K562 (cell line): ENCODE measurements around the gene OR10X1. TPM values are rescaled to one million over a fixed set of nuclear protein-coding genes. Genes with fewer than 3 reads are reported as not detected.

ENCODE experiments used
- ATAC-seq: fragments of 200-7000 bp; cut with Tn5 transposase; 3 replicates; pipeline ENCODE4 v1.9.1; 2020; ENCODE audit warnings: moderate library complexity
- BruUV-seq: library from RNA; stranded (reverse); fragments of 400-500 nt; replicated peaks from 2 replicates; lab custom pipeline; 2021; lab: Mats Ljungman, UMichigan
- CTCF ChIA-PET: fragments of 300-600 bp; formaldehyde crosslinking; extraction: SDS; loops from one replicate; lab custom pipeline; 2021; ENCODE audit warnings: low intra/inter-chr PET ratio; lab: Yijun Ruan, JAX
- POLR2A ChIA-PET: fragments of 300-600, 350-650 bp; sonication (Branson Sonifier 250); formaldehyde crosslinking; extraction: SDS; loops from one replicate; lab custom pipeline; 2021; ENCODE audit warnings: antibody characterized with exemption, inconsistent platforms; lab: Yijun Ruan, JAX
- DNase-seq, 4 experiments: peaks; one replicate each; pipeline versions ENCODE4 v3.0.0 to v3.0.0-alpha.2; 2011 to 2018; ENCODE audit warnings: low spot score in 3 of 4, mixed read lengths in 3 of 4; ENCODE audit errors: extremely low read depth in 1 of 4
- FAIRE-seq: peaks from 2 replicates; lab custom pipeline; 2011; peaks lifted over from hg19 to GRCh38; lab: Jason Lieb, UNC
- H2AFZ ChIP-seq: 2 replicates; pipeline ENCODE4 v1.6.0; 2011; ENCODE audit warnings: low read depth, low read length, control low read depth, inconsistent platforms
- H3K27ac ChIP-seq: fragments of 200-600 bp; 3 replicates; pipeline ENCODE4 v1.8.0; 2011; ENCODE audit warnings: low read depth, mild to moderate bottlenecking, control low read depth, inconsistent platforms, low read length, moderate library complexity, mixed read lengths; ENCODE audit errors: extremely low read depth
- H3K27me3 ChIP-seq, 2 experiments: fragments of 300-600 bp in 1 of 2; 2 replicates in 1 of 2; 3 replicates in 1 of 2; pipeline versions ENCODE4 v1.6.0 to v1.8.0; 2011; ENCODE audit warnings: inconsistent platforms in 2 of 2, low read length in 2 of 2, mild to moderate bottlenecking in 1 of 2, mixed read lengths in 1 of 2, moderate library complexity in 1 of 2; ENCODE audit not compliant: control insufficient read depth in 2 of 2, insufficient read depth in 2 of 2
- H3K36me3 ChIP-seq: fragments of 300-600 bp; 3 replicates; pipeline ENCODE4 v1.8.0; 2011; ENCODE audit warnings: mild to moderate bottlenecking, low read length, inconsistent platforms; ENCODE audit not compliant: control insufficient read depth, insufficient read depth
- H3K4me1 ChIP-seq, 2 experiments: fragments of 200-600 bp in 1 of 2; replicated peaks in 1 of 2; 2 replicates in 1 of 2; 3 replicates in 1 of 2; pipeline versions ENCODE4 v1.5.1 to v1.8.0; 2011; ENCODE audit warnings: inconsistent platforms in 2 of 2, low read length in 2 of 2, mild to moderate bottlenecking in 1 of 2, mixed read lengths in 1 of 2, moderate library complexity in 1 of 2; ENCODE audit not compliant: control insufficient read depth in 2 of 2, insufficient read depth in 2 of 2
- H3K4me2 ChIP-seq: 2 replicates; pipeline ENCODE4 v1.6.1; 2011; ENCODE audit warnings: low read length, control low read depth, inconsistent platforms, mixed read lengths; ENCODE audit not compliant: insufficient read depth
- H3K4me3 ChIP-seq: fragments of 200-600 bp; sonication (generic), shearing (Covaris generic); 2 replicates; pipeline ENCODE4 v1.5.1; 2016; ENCODE audit warnings: control low read depth, inconsistent platforms
- H3K79me2 ChIP-seq: fragments of 200-600 bp; 3 replicates; pipeline ENCODE4 v1.8.0; 2011; ENCODE audit warnings: low read length, inconsistent platforms; ENCODE audit not compliant: control insufficient read depth, insufficient read depth
- H3K9ac ChIP-seq, 2 experiments: 2 replicates each; pipeline versions ENCODE4 v1.6.0 to v1.6.1; 2011; ENCODE audit warnings: low read depth in 2 of 2, low read length in 2 of 2, control low read depth in 1 of 2, inconsistent platforms in 1 of 2, mild to moderate bottlenecking in 1 of 2, mixed read lengths in 1 of 2; ENCODE audit not compliant: insufficient read depth in 1 of 2
- H3K9me1 ChIP-seq: one replicate; pipeline ENCODE4 v1.6.0; 2011; ENCODE audit warnings: inconsistent platforms, mild to moderate bottlenecking, low read length, moderate library complexity; ENCODE audit not compliant: control insufficient read depth, insufficient read depth
- H3K9me3 ChIP-seq: replicated peaks from 2 replicates; pipeline ENCODE4 v1.5.1; 2011; ENCODE audit warnings: low read depth, low read length, inconsistent platforms; ENCODE audit not compliant: control insufficient read depth, insufficient read depth
- H4K20me1 ChIP-seq: replicated peaks from 2 replicates; pipeline ENCODE4 v1.6.1; 2011; ENCODE audit warnings: low read length, inconsistent platforms, mixed read lengths; ENCODE audit not compliant: control insufficient read depth, insufficient read depth
- CBX3 ChIP-seq, 2 experiments: IDR thresholded peaks; 1 replicate in 1 of 2; 2 replicates in 1 of 2; pipeline ENCODE4 v1.6.1; 2012; ENCODE audit warnings: inconsistent platforms in 2 of 2, low read length in 2 of 2, borderline replicate concordance in 1 of 2, control low read depth in 1 of 2
- ESRRB ChIP-seq: fragments of 250-450 bp; sonication (Bioruptor Pico); IDR thresholded peaks from 2 replicates; pipeline ENCODE4 v1.5.0; 2020; ENCODE audit warnings: mild to moderate bottlenecking, moderate library complexity, borderline replicate concordance
- FOXJ2 ChIP-seq: fragments of 200-800 bp; sonication (Bioruptor generic); IDR thresholded peaks from 2 replicates; pipeline ENCODE4 v1.6.1; 2016; ENCODE audit warnings: missing genetic modification characterization, missing compliant biosample characterization
- PTTG1 ChIP-seq: fragments of 450-650 bp; IDR thresholded peaks from 2 replicates; pipeline ENCODE4 v1.6.1; 2016; ENCODE audit warnings: low read depth, mild to moderate bottlenecking, missing genetic modification characterization, missing compliant biosample characterization
- SPI1 ChIP-seq: IDR thresholded peaks from 2 replicates; pipeline ENCODE4 v1.6.1; 2011; ENCODE audit warnings: low read depth, low read length, control low read depth, borderline replicate concordance
- ZBTB40 ChIP-seq, 2 experiments: fragments of 450-650 bp in 1 of 2; sonication (generic) in 1 of 2; formaldehyde crosslinking in 1 of 2; IDR thresholded peaks; 2 replicates each; pipeline versions ENCODE4 v1.7.1 to v1.9.0; 2016 to 2022; ENCODE audit warnings: inconsistent platforms in 1 of 2, mild to moderate bottlenecking in 1 of 2, missing genetic modification reagents in 1 of 2
- ZNF644 ChIP-seq: fragments of 200-800 bp; sonication (Bioruptor generic); IDR thresholded peaks from 2 replicates; pipeline ENCODE4 v1.6.1; 2016; ENCODE audit warnings: low read depth, missing genetic modification characterization, missing compliant biosample characterization
- WGBS: fragments of 100-300 bp; shearing (Covaris generic); methylation state at CpG from one replicate; pipeline ENCODE4 v1.1.6; 2016; ENCODE audit warnings: low coverage, mixed read lengths; ENCODE audit not compliant: insufficient coverage; ENCODE audit errors: missing lambda C conversion rate; 5-methylcytosine and 5-hydroxymethylcytosine counted together
- in situ Hi-C: fragments of 300-500 bp; cut with MboI; formaldehyde crosslinking; loops from 4 replicates; pipeline ENCODE4 v1.15.0; 2018; ENCODE audit warnings: inconsistent platforms, mixed read lengths
- intact Hi-C: fragments of 100-400 bp; cut with micrococcal nuclease; formaldehyde crosslinking; loops from 2 replicates; pipeline ENCODE4 v1.14.2; 2022
- polyA plus RNA-seq, 8 experiments: library from polyadenylated mRNA; depleted of rRNA in 4 of 8; stranded (reverse) in 5 of 8; unstranded in 3 of 8; fragments of >200 nt; fragmentation: Nextera tagmentation in 2 of 8; fragmentation: Illumina TruSeq in 1 of 8; extraction: Ambion mirVana in 2 of 8; extraction: Trizol in 1 of 8; gene quantifications; 2 replicates each; pipeline versions ENCODE4 v1.2.1 to v1.2.3, GENCODE V29; 2011 to 2014; ENCODE audit warnings: inconsistent platforms in 1 of 8, missing spikeins in 1 of 8
- total RNA-seq, 7 experiments: library from RNA; depleted of rRNA in 6 of 7; stranded (reverse); fragments of >200 nt in 6 of 7; fragmentation: Illumina TruSeq in 2 of 7; extraction: Trizol in 2 of 7; gene quantifications; 2 replicates each; pipeline versions ENCODE4 v1.2.1 to v1.2.3, GENCODE V29; 2011 to 2021; ENCODE audit warnings: low replicate concordance in 1 of 7

The OR10X1 gene
- total and polyA plus RNA-seq, 9 of the 15 experiments (the other 6 are each of a cell fraction or from before 2014, with no cell fraction given) = not detected

GRCh38 chr1:158570480-158570879, 9.2 kb downstream of the OR10X1 start, which contains the start of gene OR6P1:
TSS of gene OR6P1 (minus strand) at chr1:158570580. CDS start at chr1:158563604, 6,976 bp downstream.
- POLR2A ChIA-PET = interaction anchor here (0.6 kb wide), 1 partner anchor 12 kb away, joined by 3 read pairs; no protein-coding TSS in a partner anchor
- no peak for DNase-seq

GRCh38 chr1:158564608-158565007, 15.1 kb downstream of the OR10X1 start:
- POLR2A ChIA-PET = no interaction called here
- no peaks in the 10 kb centered on the region for H4K20me1 ChIP-seq
- in situ Hi-C loops = no loop called here
- no peak overlapping the region for H3K4me2 ChIP-seq
- no peak overlapping the region for H3K27ac ChIP-seq
- ATAC-seq (no peak), FAIRE-seq (no peak), DNase-seq (no peak)
- CTCF ChIA-PET = no interaction called here
- WGBS = 3% methylated on average over 2 of the region's 2 CpGs
- intact Hi-C loops = no loop called here
- H3K27me3 ChIP-seq = no peaks in the 10 kb centered on the region
- no peaks in the 10 kb centered on the region for H3K4me1 ChIP-seq
- H3K9me1 ChIP-seq = no peaks in the 10 kb centered on the region
- BruUV-seq = no TSS peak
- H2AFZ ChIP-seq = no peak overlapping the region
- H3K79me2 ChIP-seq = no peaks in the 10 kb centered on the region
- H3K4me3 ChIP-seq = no peak overlapping the region
- H3K9me3 ChIP-seq = no peaks in the 10 kb centered on the region
- H3K9ac ChIP-seq = no peak overlapping the region
- TF ChIP-seq FOXJ2 (tag) (peak; percentile 14; the same call in 1 of the 2 replicates), PTTG1 (tag) (no peak), ZBTB40 (IDR thresholded peaks at IDR 0.05) (no peak), ZBTB40 (CRISPR knock-in tag; IDR thresholded peaks at IDR 0.05) (no peak), ZNF644 (tag) (no peak), SPI1 (peak; percentile 38; the same call in 1 of the 2 replicates)
- TF ChIP-seq, all 486 proteins: peak for 2
- no peaks in the 10 kb centered on the region for H3K36me3 ChIP-seq

More at GRCh38 chr1:158570480-158570879, 9.2 kb downstream of the OR10X1 start, which contains the start of gene OR6P1:
- intact Hi-C loops (no loop called here), in situ Hi-C loops (no loop called here)
- H3K9me3 ChIP-seq = no peaks in the 10 kb centered on the region
- FAIRE-seq (no peak), ATAC-seq (no peak)
- 0% methylated on average over 3 of the region's 3 CpGs for WGBS
- no peak within 1 kb of the TSS for H3K27ac ChIP-seq
- H3K27me3 ChIP-seq = no peaks in the 10 kb centered on the region; a peak in 1 of 5 replicates
- no peaks in the 10 kb centered on the region for H3K36me3 ChIP-seq
- no peak within 1 kb of the TSS for H3K4me2 ChIP-seq
- BruUV-seq = no TSS peak
- no peaks in the 10 kb centered on the region for H4K20me1 ChIP-seq
- H3K4me1 ChIP-seq = no peaks in the 10 kb centered on the region
- TF ChIP-seq ESRRB (CRISPR knock-in tag) = no peak
- no peak for TF ChIP-seq CBX3 (IDR thresholded peaks at IDR 0.05; ENCODE audit: borderline replicate concordance in 1 of 2, low read length in 2 of 2)
- no peak for TF ChIP-seq SPI1
- CTCF ChIA-PET = no interaction called here
- no peak within 1 kb of the TSS for H3K4me3 ChIP-seq
- H3K9me1 ChIP-seq = no peaks in the 10 kb centered on the region
- H3K79me2 ChIP-seq = no peaks in the 10 kb centered on the region
- no peak within 1 kb of the TSS for H3K9ac ChIP-seq
- no peak within 1 kb of the TSS for H2AFZ ChIP-seq
